ENCODE measurements around the gene CRYBG2.
"Not testable (repeated sequence)": the region's sequence is repeated elsewhere in the genome, so short reads cannot be mapped to it uniquely, and the experiment has no call there.

The CRYBG2 gene

GRCh38 chr1:26353976-26354820, at the start of gene CRYBG2:
CRYBG2 (minus strand) TSS chr1:26354130; CDS start chr1:26346657, 7,473 bp downstream.
- DNase-seq: no peak

GRCh38 chr1:26403656-26404055, 49.7 kb upstream of the CRYBG2 start:
- no peak for DNase-seq

GRCh38 chr1:26401891-26402290, 48.0 kb upstream of the CRYBG2 start:
- no peak for DNase-seq

- no peak for DNase-seq
These were observed 45.1 kb upstream of the CRYBG2 start for GRCh38 chr1:26399034-26399433.

GRCh38 chr1:26395754-26396153, 41.8 kb upstream of the CRYBG2 start:
- no peak for DNase-seq

GRCh38 chr1:26391450-26391849, 37.5 kb upstream of the CRYBG2 start:
- peak in 1 of 2 experiments; percentile 30 for DNase-seq

GRCh38 chr1:26389604-26390247, 35.8 kb upstream of the CRYBG2 start:
- DNase-seq: no peak

GRCh38 chr1:26388791-26389445, 35.0 kb upstream of the CRYBG2 start:
- DNase-seq: no peak

DNA sequence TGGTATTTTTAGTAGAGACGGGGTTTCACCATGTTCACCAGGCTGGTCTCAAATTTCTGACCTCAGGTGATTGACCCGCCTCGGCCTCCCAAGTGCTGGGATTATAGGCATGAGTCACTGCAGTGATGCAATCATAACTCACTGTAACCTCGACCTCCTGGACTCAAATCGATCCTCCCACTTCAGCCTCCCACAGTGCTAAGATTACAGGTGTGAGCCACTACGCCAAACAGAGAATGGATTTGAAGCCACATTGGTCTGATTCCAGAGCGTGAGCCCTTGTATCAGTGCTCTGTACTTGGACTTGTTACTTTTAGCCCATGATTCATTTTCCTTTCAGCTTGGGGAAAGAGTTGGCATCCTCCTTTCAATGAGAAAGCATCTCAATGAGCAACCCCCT, 33.5 kb upstream of the CRYBG2 start:
- DNase-seq: no peak

- DNase-seq: not testable (repeated sequence)
These were observed 31.1 kb upstream of the CRYBG2 start for GRCh38 chr1:26385063-26385462.

DNA sequence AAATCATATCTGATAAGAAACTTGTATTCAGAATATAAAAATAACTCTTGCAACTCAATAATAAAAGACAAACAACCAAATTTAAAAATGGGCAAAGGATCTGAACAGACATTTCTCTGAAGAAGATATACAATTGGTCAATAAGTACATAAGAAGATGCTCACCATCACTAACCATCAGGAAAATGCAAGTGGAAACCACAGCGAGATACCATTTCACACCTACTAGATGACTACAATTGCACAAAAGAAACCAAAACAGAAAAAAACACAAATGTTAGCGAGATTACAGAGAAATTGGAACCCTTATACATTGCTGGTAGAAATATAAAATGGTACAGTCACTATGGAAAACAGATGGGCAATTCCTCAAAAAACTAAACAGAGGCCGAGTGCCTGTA, 30.1 kb upstream of the CRYBG2 start:
- no peak for DNase-seq

- DNase-seq: no peak
These were observed 24.9 kb upstream of the CRYBG2 start for GRCh38 chr1:26378879-26379251.

DNA sequence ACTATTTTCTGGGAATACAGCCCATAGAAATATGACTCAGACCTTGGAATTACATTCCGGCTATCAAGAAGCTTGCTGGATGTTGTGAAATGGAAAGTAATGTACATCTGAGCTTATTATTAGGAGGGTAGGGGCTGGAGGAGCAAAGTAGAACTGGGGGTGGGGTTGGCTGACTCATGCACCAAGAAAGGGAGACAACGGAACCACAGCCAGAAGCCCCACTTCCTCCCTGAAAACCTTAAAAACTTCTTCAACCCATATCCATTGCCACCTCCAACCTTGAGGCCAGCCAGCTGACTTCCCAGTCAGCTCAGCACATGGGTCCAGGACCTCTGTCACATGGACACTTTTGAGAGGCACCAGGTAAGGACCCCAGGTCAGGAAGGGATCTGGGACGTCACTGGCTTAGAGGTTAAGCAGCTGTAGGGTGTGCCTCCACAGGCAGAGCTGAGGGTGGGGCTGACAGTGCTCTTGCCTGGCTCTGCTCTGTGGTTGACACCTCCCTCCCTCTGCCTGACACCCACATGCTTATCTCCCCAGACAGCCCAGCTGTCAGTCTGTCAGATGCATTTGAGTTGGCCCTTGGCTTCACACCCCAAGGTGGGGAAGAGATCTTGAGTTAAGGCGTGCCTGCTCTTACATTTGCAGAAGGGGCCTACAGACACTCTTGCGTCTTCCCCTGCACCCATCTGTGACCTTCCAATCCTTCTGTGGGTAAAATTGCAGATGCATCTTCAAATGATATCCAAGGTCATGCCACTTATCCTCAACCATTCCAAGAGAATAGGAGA, 24.4 kb upstream of the CRYBG2 start:
- DNase-seq: peak; percentile 21 to 69

GRCh38 chr1:26376050-26376449, 22.1 kb upstream of the CRYBG2 start:
- DNase-seq: no peak

GRCh38 chr1:26375081-26375480, 21.2 kb upstream of the CRYBG2 start:
- DNase-seq: no peak

DNA sequence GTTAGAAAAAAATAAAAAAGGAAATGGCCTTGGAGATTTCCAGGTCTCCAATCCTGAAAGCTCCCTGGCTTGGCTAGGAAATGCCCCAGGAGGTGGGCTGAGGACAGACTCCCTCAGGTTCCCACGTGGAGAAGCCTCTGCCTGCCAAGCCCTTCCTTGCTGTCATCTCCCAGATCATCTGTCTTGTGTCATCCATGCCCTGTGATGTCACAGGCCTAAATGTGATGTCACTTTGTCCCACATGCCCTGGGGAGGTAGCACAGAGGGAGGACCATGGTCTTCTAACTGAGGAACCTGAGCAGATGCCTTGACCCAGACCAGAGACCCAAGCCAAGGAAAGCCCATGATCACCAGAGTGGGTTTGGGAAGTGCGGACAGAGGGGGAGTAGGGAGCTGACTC, 20.4 kb upstream of the CRYBG2 start:
- not testable (repeated sequence) for DNase-seq

GRCh38 chr1:26373789-26374188, 19.9 kb upstream of the CRYBG2 start:
- DNase-seq: no peak

DNA sequence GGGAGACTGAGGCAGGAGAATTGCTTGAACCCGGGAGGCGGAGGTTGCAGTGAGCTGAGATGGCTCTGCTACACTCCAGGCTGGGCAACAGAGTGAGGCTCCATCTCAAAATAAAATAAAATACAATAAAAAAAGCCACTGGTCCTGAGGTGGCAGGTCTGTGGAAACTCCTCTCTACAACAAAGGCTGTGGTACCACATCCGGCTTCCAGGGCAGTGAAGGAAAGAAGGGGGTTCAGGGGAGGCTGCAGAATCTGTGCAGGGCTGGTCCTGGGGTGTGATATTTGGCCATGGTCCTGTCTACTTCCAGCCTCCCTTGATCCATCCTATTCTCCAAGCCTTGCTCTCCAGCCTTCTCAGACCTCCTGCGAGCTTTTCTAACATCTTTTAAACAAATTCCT, 19.4 kb upstream of the CRYBG2 start:
- DNase-seq: no peak

DNA sequence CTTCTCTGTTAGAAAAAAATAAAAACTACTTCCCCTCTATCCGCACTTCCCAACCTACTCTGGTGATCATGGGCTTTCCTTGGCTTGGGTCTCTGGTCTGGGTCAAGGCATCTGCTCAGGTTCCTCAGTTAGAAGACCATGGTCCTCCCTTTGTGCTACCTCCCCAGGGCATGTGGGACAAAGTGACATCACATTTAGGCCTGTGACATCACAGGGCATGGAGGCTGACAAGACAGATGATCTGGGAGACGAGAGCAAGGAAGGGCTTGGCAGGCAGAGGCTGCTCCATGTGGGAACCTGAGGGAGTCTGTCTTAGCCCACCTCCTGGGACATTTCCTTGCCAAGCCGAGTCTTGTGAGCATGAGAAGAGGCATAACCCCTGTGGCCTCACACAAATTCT, 18.7 kb upstream of the CRYBG2 start, which contains the start of gene ZNF683:
TSS of gene ZNF683 (minus strand) at position 140 of the 400 bp plus-strand sequence. CDS start 4,179 bp downstream, outside the sequence.
- not testable (repeated sequence) for DNase-seq

DNA sequence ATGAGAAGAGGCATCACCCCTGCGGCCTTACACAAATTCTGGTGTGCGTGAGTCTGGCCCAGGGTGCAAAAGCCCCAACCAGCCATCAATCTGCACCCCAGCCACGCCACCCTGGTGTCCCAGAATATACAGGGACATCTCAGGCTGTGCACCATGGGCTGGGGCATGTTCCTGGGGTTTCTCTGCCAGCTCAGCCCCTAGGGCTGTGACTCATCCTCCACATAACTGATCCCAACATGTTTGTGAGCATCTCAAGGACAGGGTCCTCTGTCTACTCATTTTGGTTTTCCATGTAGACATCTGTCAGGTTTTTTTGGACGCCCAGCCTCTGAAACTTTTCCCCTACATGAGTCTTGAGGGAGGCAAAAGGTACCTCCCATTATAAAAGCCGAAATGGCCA, 18.1 kb upstream of the CRYBG2 start:
- DNase-seq: no peak

GRCh38 chr1:26370591-26371382, 16.9 kb upstream of the CRYBG2 start:
- no peak for DNase-seq

DNA sequence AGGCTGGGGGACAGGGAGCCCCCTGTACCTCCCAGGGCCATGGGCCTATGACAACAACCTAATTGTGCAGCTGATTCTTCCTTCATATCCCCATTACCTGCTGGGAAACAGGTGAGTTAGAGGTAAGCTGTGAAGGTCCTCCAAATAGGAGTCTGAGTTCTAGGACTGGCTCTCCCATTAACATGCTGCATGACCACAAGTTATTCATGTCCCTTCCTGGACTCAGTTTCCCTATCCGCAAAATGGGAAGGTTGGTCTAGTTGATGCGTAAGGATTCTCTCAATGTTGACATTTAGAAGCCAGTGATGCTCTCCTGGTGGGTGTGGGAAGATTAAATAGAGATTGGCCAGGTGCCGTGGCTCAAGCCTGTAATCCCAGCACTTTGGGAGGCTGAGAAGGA, 14.6 kb upstream of the CRYBG2 start:
- no peak for DNase-seq

Measured in SW 1271 (cell line).